HG02938 (cell line): Measurements from ENCODE around the gene ITCH.
"Not testable (repeated sequence)": the region's sequence is repeated elsewhere in the genome, so short reads cannot be mapped to it uniquely, and the experiment has no call there.

Experiments
- ATAC-seq: cut with Tn5 transposase; IDR thresholded peaks from one replicate; pipeline ENCODE4 v1.9.1; 2021; ENCODE audit warnings: mild to moderate bottlenecking, moderate library complexity; ENCODE audit not compliant: unreplicated experiment

Gene ITCH

DNA sequence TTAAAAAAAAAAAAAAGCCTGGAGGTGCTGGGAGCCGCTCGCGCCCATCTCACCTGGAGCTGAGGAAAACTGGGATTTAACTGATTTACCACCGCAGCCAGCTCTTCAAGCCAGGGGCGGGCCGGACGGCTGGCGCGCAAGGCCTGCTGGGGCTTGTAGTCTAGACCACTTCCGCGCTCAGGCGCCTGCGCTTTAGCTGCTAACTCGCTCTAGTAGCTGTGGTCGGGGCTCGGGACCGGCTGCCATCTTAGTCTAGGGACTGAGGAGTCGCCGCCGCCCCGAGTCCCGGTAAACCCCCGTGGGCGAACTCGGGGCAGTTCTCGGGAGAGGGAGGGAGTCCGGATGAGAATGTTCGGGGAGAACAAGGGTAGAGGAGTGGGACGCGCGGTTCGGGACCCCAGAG lies at the start of gene ITCH:
Gene ITCH, plus strand, starts transcription at position 212 of the 403 bp plus-strand sequence. CDS start 30,539 bp downstream, outside the sequence.
- ATAC-seq, result peak; percentile 84

- ATAC-seq, result no peak
Measured at GRCh38 chr20:34315236-34315635, 47.8 kb upstream of the ITCH start.

DNA sequence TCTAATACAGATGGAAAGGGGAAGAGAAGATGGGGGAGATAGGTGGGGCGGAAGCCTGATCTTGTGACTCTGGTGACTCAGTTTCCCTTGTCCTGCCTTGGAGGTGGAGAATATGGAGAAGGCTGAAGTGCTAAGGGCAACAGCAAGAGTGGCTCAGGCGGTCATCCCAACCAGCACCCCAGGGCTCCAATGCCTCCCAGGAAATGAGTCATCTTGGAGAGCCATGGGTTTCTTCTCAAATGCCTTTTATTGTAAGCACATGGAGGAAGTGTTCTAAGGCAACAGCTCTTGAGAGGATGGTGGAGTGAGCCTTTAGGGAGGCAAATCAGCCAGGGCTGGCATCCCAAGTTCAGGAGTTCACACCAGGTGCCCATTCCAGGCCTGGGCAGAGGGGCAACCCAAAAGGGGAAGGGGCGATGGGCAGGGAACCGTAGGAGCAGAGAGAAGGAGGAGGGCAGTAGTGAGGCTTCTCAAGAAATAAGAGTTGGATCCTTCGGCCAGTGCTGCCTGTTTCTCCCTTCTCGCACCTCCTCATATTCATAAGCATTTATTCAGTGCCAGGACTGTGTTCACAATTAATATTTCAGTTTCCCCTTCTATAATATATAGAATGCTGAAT lies 46.8 kb upstream of the ITCH start:
- ATAC-seq, result no peak

- ATAC-seq, result no peak
Measured at GRCh38 chr20:34318609-34319443, 44.2 kb upstream of the ITCH start.

DNA sequence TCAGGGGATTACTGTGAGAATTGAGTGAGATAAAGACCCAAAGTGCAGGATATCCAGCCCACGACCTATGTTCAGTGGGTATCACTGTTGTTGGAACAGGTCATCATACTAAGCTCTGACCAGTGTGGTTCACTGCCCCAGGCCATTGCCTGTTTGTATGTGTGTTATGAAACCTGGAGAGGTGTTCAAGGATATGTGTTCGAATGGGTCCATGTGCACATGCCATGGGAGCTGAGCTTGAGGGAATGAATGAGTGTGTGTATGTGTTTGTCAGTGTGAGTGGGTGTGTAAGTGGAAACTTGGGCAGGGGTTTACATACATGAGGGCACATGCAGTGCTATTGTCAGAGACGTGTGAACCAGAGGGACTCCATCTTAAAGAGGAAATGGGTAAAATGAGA lies 42.2 kb upstream of the ITCH start:
- no peak for ATAC-seq

DNA sequence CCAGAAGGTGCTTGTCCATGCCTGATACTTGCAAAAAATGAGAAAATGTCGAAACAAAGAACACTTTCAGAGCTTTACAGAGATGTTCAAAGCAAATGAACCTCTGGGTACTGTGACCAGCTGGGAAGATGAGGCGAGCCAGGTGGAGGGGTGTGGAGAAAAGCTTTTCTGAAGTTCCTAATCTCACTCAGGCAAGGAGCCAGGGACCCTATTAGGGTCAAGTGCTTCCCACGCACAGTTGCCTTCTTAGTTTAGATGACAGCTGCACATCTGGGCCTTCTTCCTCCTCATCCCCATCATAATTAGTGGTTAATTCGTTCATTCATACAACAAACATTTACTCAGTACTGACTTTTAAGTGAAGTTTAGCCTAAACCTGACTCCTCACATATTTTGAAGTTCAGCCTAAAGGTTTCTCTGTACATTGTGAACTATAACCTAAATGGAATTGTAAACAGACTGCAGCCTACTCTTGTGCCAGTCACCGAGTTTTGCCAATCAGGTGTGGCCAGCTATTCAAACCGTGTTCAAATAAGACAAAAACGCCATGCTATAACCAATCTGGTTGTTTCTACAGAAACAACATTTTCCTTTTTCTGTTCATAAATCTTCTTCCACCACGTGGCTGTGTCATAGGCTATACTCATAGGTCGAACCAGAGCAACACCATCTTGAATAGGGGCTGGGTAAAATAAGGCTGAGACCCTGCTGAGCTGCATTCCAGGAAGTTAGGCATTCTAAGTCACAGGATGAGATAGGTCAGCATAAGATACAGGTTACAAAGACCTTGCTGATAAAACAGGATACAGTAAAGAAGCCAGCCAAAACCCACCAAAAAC lies 40.6 kb upstream of the ITCH start:
- ATAC-seq, result no peak

- ATAC-seq, result no peak
Measured at GRCh38 chr20:34324541-34324940, 38.5 kb upstream of the ITCH start.

DNA sequence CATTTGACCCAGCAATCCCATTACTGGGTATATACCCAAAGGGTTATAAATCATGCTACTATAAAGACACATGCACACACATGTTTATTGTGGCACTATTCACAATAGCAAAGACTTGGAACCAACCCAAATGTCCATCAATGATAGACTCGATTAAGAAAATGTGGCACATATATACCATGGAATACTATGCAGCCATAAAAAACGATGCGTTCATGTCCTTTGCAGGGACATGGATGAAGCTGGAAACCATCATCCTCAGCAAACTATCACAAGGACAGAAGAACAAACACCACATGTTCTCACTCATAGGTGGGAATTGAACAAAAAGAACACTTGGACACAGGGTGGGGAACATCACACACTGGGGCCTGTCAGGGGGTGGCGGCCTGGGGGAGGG lies 34.9 kb upstream of the ITCH start:
- ATAC-seq, result not testable (repeated sequence)

GRCh38 chr20:34328928-34329677 lies 34.0 kb upstream of the ITCH start:
- ATAC-seq, result no peak

GRCh38 chr20:34330861-34331544 lies 32.1 kb upstream of the ITCH start:
- not testable (repeated sequence) for ATAC-seq

DNA sequence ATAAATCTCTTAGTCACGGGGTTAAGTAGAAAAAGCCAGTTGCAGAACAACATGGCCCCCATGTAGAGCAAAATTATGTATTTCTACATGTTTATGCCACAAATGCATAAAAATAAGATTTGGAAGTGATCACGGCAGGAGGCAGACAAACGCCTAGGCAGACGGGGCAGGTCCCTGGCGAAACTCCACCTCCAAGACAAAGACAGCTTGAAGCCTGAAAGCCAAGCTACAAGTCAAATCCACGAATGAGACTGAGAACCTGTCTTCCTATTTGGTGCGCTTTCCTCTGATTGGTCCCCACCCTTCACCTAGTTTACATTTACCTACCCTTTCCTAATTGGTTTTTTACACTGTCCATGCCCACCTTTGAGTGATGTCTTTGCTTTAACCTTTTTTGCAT lies 31.2 kb upstream of the ITCH start:
- ATAC-seq, result no peak

DNA sequence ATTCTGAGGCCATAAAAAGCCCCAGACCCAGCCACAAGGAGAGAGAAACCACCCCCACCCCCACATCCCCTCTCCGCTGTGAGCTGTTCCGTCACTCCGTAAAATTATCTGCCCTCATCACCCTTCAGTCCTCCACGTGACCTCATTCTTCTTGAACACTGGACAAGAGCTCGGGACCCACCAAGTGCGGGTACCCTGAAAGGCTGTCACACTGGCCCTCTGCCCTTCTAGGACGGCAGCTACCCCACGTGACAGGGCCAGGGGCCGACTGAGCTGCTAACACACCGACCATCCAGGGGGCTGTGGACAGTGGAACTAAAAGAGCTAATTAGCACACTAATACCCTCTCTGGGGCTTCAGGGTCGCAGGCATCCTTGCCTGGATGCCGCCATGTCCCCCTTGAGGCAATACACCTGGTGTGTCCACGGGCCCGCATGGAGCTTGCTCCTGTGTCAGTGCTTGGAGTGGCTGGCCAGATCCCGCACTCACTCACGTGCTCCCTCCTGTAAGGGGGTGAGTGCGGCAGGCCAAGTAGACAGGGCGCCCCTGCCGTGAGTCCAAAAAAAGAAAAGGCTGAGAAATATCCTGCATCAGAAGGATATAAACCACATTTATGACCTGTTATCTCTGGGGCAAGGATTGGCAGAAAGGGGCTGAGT lies 30.7 kb upstream of the ITCH start:
- ATAC-seq, result no peak

DNA sequence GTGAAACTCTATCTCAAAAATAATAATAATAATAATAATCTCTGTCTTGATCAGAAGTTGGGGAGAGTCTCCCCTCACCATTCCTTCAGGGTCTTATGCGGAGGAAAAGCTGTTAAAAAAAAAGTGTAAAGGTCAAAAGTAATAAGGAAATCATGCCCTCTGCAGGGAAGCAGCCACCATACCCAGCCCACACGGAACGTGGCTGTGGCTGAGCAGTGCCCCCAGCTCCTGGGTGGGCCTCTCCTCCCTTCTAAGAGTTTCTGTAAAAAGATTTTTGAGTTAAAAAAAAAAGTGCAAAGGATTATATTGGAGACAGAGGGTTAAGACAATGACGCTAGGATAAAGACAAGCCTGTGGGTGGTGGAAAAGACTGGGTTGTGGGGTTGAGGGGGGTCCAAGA lies 29.3 kb upstream of the ITCH start:
- no peak for ATAC-seq

DNA sequence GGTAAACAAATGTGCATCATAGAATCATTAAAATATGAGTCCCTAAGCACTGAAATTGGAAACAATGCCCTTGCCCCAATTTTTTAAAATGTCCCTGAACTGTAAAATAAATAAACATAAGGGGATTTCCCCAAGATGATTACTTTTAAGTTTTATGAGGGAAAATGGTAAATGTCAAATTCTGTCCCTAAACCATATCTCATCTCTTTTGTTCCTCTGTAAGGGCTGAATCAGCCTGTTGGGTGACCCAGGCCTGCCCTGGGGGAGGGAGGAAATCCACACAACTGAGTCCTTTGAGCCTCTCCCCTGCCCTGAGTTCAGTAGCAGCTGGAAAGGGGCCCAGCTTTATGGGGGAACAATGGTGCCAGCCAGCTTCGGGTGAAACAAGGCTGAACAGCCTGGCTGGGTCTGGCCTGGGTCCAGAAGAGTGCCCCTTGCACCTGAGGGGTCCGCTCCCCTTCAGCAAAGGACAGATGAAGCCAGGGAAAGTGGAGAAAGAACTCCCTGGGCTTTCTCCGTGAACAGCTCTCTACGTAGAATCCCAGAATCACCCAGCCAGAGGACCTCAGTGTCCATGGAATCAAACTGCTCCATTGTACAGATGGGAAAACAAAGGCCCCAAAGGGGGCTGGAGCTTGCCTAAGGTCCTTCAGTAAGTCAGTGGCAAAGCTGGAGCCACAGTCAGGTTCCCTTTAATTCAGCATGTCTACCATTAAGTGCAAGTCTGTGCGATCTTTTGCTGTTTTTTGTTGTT lies 28.2 kb upstream of the ITCH start:
- ATAC-seq, result no peak

DNA sequence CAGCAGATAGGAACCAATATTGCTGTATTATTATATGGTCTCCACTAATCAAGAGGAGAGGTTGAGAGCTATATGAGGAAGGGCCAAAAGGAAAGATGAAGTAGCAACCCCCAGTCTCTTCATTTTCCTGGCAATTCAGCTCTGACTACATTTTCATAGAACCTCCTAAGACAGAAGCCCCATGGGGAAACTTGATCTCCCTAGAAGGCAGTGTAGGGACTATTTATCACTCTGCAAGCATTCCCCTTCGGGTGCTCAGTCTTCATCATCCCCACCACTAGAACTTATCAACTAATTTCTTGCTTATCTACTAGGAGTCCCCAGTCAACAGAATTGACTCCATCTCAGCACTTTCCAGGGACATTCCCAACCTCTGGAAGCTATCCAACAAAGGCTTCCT lies 25.5 kb upstream of the ITCH start:
- no peak for ATAC-seq

- ATAC-seq, result no peak
Measured at GRCh38 chr20:34337982-34338726, 24.9 kb upstream of the ITCH start.

DNA sequence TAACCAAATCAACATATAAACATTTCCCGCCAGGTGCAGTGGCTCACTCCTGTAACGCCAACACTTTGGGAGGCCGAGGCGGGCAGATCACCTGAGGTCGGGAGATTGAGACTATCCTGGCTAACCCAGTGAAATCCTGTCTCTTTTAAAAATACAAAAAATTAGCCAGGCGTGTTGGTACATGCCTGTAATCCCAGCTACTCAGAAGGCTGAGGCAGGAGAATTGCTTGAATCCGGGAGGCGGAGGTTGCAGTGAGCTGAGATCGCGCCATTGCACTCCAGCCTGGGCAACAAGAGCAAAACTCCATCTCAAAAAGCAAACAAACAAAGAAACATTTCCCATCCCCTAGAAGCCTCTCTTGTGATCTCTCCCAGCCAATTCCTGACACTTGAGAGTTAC lies 22.3 kb upstream of the ITCH start:
- ATAC-seq, result not testable (repeated sequence)

GRCh38 chr20:34341199-34341598 lies 21.9 kb upstream of the ITCH start:
- not testable (repeated sequence) for ATAC-seq
